HepG2 (cell line): ENCODE measurements around the gene MAPK8.

ENCODE experiments used
- MAFK ChIP-seq, 2 experiments: IDR thresholded peaks in 1 of 2; conservative IDR thresholded peaks in 1 of 2; 2 replicates each; pipeline ENCODE4 v1.6.1; 2011; ENCODE audit warnings: improper control_type of control experiment in 2 of 2, low read length in 2 of 2
- NFAT5 ChIP-seq: sonication (generic); formaldehyde crosslinking; IDR thresholded peaks from 2 replicates; pipeline ENCODE4 v1.4.0; 2020; ENCODE audit warnings: missing genetic modification reagents
- ZNF451 ChIP-seq: sonication (generic); formaldehyde crosslinking; IDR thresholded peaks from 2 replicates; pipeline ENCODE4 v1.5.0; 2020; ENCODE audit warnings: mild to moderate bottlenecking, missing genetic modification reagents
- TF ChIP-seq, protein P1 (sequence below): sonication (generic); formaldehyde crosslinking; IDR thresholded peaks from 2 replicates; pipeline ENCODE4 v1.8.0; 2022; ENCODE audit warnings: mild to moderate bottlenecking, missing genetic modification reagents; ENCODE audit not compliant: insufficient replicate concordance

DNA sequence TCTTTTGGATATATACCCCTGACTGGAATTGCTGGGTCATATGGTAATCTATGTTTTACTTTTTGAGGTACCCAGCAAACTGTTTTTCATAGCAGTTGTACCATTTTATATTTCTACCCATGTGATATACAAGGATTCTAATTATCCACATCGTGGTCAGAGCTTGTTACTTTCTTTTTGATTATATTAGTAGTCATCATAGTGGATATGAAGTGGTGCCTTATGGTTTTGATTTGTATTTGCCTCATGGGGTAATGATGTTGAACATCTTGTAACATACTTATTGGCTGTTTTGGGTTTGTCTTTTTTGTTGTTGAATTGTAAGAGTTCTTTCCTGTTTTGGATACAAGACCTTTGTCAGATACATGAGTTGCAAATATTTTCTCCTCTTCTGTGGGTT lies 51.7 kb downstream of the MAPK8 start:
- TF ChIP-seq MAFK (conservative IDR thresholded peaks at IDR 0.05 in 1 of 2, IDR thresholded peaks at IDR 0.05 in 1 of 2; ENCODE audit: low read length in 2 of 2) (no peak), ZNF451 (CRISPR knock-in tag) (no peak), NFAT5 (CRISPR knock-in tag) (no peak)
- TF ChIP-seq, protein P1, sequence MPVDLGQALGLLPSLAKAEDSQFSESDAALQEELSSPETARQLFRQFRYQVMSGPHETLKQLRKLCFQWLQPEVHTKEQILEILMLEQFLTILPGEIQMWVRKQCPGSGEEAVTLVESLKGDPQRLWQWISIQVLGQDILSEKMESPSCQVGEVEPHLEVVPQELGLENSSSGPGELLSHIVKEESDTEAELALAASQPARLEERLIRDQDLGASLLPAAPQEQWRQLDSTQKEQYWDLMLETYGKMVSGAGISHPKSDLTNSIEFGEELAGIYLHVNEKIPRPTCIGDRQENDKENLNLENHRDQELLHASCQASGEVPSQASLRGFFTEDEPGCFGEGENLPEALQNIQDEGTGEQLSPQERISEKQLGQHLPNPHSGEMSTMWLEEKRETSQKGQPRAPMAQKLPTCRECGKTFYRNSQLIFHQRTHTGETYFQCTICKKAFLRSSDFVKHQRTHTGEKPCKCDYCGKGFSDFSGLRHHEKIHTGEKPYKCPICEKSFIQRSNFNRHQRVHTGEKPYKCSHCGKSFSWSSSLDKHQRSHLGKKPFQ: no peak
